Neural crest cell (in vitro differentiated cells): ENCODE measurements around the gene LAMTOR4. TPM values are rescaled to one million over a fixed set of nuclear protein-coding genes. Genes with fewer than 3 reads are reported as not detected.

Experiments
- DNase-seq: peaks from one replicate; pipeline ENCODE4 v3.0.0; 2021; ENCODE audit warnings: low read depth, mixed read lengths, low spot score
- H3K27ac Mint-ChIP-seq: one replicate; pipeline ENCODE4 v1.8.0; 2021; ENCODE audit warnings: mild to moderate bottlenecking, mixed read lengths; ENCODE audit not compliant: unreplicated experiment
- H3K27me3 Mint-ChIP-seq: 2 replicates; pipeline ENCODE4 v1.8.0; 2021; ENCODE audit warnings: low read depth, mild to moderate bottlenecking, mixed read lengths
- H3K36me3 Mint-ChIP-seq: 2 replicates; pipeline ENCODE4 v1.8.0; 2021; ENCODE audit warnings: low read depth, mild to moderate bottlenecking, mixed read lengths
- H3K4me1 Mint-ChIP-seq: 2 replicates; pipeline ENCODE4 v1.8.0; 2021; ENCODE audit warnings: mixed read lengths
- H3K4me3 Mint-ChIP-seq: one replicate; pipeline ENCODE4 v1.8.0; 2021; ENCODE audit warnings: mild to moderate bottlenecking, mixed read lengths
- H3K9me3 Mint-ChIP-seq: 2 replicates; pipeline ENCODE4 v1.8.0; 2021; ENCODE audit warnings: mixed read lengths
- total RNA-seq: library from RNA; stranded (reverse); gene quantifications from 2 replicates; pipeline ENCODE4 v1.2.1, GENCODE V29; 2021
- TF ChIP-seq, protein P1 (sequence below): fragments of 200-600 bp; sonication (generic); conservative IDR thresholded peaks from 2 replicates; pipeline ENCODE4 v1.5.0; 2021; ENCODE audit warnings: antibody characterized with exemption, mild to moderate bottlenecking

Gene LAMTOR4
- total RNA-seq, 1 donor from 2014 or later, result 134 TPM

DNA sequence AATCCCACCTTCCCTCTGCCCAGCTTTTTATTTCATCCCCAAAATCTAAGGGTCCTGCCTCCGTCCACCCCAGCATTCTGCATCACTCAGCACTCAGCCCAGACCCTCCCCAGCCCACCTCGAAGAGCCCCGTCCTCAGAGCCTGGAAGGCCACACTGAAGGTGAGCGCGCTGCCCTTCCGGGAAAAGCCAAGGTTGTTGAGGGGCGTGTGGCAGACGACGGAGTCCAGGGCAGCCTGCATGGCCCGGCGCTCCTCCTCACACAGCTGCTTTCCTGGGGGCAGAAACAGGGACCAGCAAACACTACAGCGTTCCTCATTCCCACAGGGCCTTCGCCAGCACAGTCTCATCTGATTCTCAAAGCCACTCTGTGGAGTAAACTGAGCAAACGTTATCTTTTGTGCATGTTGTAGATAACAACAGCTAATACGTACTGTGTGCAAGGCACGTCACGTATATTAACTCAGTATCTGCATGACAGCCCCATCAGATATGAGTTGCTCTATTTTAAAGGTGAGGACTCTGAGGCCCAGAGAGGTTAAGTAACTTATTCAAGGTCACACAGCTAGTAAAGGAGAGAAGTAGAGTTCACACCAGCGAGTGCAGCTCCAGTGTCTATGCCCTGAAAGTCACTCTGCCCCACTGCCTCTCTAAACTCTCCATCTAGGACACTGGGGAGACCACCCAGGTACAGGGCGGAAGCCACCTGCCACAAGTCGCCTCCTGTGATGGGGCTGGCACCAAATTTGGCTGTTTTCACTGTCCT, 7.0 kb downstream of the LAMTOR4 start:
- peak overlapping the region; percentile 93 for H3K4me3 Mint-ChIP-seq
- no peak for DNase-seq
- peaks cover 27% of the 10 kb centered on the region for H3K4me1 Mint-ChIP-seq
- TF ChIP-seq, protein P1, sequence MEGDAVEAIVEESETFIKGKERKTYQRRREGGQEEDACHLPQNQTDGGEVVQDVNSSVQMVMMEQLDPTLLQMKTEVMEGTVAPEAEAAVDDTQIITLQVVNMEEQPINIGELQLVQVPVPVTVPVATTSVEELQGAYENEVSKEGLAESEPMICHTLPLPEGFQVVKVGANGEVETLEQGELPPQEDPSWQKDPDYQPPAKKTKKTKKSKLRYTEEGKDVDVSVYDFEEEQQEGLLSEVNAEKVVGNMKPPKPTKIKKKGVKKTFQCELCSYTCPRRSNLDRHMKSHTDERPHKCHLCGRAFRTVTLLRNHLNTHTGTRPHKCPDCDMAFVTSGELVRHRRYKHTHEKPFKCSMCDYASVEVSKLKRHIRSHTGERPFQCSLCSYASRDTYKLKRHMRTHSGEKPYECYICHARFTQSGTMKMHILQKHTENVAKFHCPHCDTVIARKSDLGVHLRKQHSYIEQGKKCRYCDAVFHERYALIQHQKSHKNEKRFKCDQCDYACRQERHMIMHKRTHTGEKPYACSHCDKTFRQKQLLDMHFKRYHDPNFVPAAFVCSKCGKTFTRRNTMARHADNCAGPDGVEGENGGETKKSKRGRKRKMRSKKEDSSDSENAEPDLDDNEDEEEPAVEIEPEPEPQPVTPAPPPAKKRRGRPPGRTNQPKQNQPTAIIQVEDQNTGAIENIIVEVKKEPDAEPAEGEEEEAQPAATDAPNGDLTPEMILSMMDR, result no peak
- H3K27ac Mint-ChIP-seq, result no peak overlapping the region
- no peaks in the 10 kb centered on the region for H3K9me3 Mint-ChIP-seq
- H3K36me3 Mint-ChIP-seq, result peaks cover 3% of the 10 kb centered on the region
- H3K27me3 Mint-ChIP-seq, result no peaks in the 10 kb centered on the region

- no peaks in the 10 kb centered on the region for H3K27me3 Mint-ChIP-seq
- no peaks in the 10 kb centered on the region for H3K9me3 Mint-ChIP-seq
- peaks cover 27% of the 10 kb centered on the region for H3K4me1 Mint-ChIP-seq
- peak overlapping the region; percentile 93 for H3K4me3 Mint-ChIP-seq
- peak overlapping the region; percentile 43 for H3K27ac Mint-ChIP-seq
- TF ChIP-seq, protein P1, result no peak
- no peak for DNase-seq
- peaks cover 3% of the 10 kb centered on the region for H3K36me3 Mint-ChIP-seq
Observed at GRCh38 chr7:100156331-100157068, 7.8 kb downstream of the LAMTOR4 start.

DNA sequence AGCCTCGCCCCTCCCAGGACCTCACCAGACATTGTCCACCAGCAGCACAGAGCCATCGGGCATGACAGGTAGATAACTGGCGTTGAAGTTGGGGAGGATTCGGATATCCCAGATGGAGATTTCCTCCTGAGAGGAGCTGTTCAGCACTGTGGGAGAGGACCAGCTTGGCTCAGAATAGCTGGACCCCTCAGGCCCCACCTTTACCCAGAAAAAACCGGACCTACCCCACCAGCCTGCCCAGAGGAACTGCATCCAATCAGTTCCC, 8.3 kb downstream of the LAMTOR4 start:
- Mint-ChIP-seq H3K9me3 (no peaks in the 10 kb centered on the region), H3K4me3 (peak overlapping the region; percentile 93), H3K27me3 (no peaks in the 10 kb centered on the region), H3K4me1 (peaks cover 27% of the 10 kb centered on the region), H3K27ac (no peak overlapping the region), H3K36me3 (peaks cover 3% of the 10 kb centered on the region)
- DNase-seq, result no peak
- TF ChIP-seq, protein P1, result no peak

GRCh38 chr7:100157334-100158228, 8.9 kb downstream of the LAMTOR4 start:
- Mint-ChIP-seq H3K4me3 (peak overlapping the region; percentile 93), H3K36me3 (no peaks in the 10 kb centered on the region), H3K27ac (peak overlapping the region; percentile 85), H3K27me3 (no peaks in the 10 kb centered on the region), H3K9me3 (no peaks in the 10 kb centered on the region), H3K4me1 (peaks cover 23% of the 10 kb centered on the region)
- TF ChIP-seq, protein P1, result no peak
- DNase-seq, result no peak
